Stimulated activated CD4-positive, alpha-beta T cell treated with anti-CD3 and anti-CD28 coated beads, Interleukin-1b, Interleukin-23, amount 100 ng/mL, for 4 hours (primary cell): ENCODE results near the gene CRISPLD2.
"Not testable (repeated sequence)": the region's sequence is repeated elsewhere in the genome, so short reads cannot be mapped to it uniquely, and the experiment has no call there.

Source experiments
- DNase-seq, 2 donors: peaks; one replicate each; pipeline ENCODE4 v3.0.0-alpha.2; 2020; ENCODE audit warnings: low read depth in 2 of 2

The CRISPLD2 gene

GRCh38 chr16:84839956-84840355 is 20.2 kb downstream of the CRISPLD2 start:
- DNase-seq = no peak

- no peak for DNase-seq
Measured at GRCh38 chr16:84840687-84841627, 21.2 kb downstream of the CRISPLD2 start.

GRCh38 chr16:84841787-84842300 is 22.1 kb downstream of the CRISPLD2 start:
- no peak for DNase-seq

GRCh38 chr16:84842516-84843148 is 22.8 kb downstream of the CRISPLD2 start:
- DNase-seq = no peak

- no peak for DNase-seq
Measured at GRCh38 chr16:84843149-84844048, 23.6 kb downstream of the CRISPLD2 start.

- no peak for DNase-seq
Measured at GRCh38 chr16:84844049-84844350, 24.2 kb downstream of the CRISPLD2 start.

GRCh38 chr16:84844559-84845495 is 25.0 kb downstream of the CRISPLD2 start:
- no peak for DNase-seq

GRCh38 chr16:84845496-84846002 is 25.8 kb downstream of the CRISPLD2 start:
- DNase-seq = no peak

GRCh38 chr16:84847564-84848355 is 28.0 kb downstream of the CRISPLD2 start:
- no peak for DNase-seq

GRCh38 chr16:84848986-84849634 is 29.3 kb downstream of the CRISPLD2 start:
- DNase-seq = no peak

GRCh38 chr16:84849751-84850150 is 30.0 kb downstream of the CRISPLD2 start:
- DNase-seq = no peak

GRCh38 chr16:84850714-84851113 is 30.9 kb downstream of the CRISPLD2 start:
- no peak for DNase-seq

GRCh38 chr16:84851192-84852127 is 31.7 kb downstream of the CRISPLD2 start:
- no peak for DNase-seq

- no peak for DNase-seq
Measured at GRCh38 chr16:84853534-84853933, 33.7 kb downstream of the CRISPLD2 start.

GRCh38 chr16:84854759-84855158 is 35.0 kb downstream of the CRISPLD2 start:
- no peak for DNase-seq

- not testable (repeated sequence) for DNase-seq
Measured at GRCh38 chr16:84855435-84856202, 35.8 kb downstream of the CRISPLD2 start.

GRCh38 chr16:84856203-84856581 is 36.4 kb downstream of the CRISPLD2 start:
- not testable (repeated sequence) for DNase-seq
